HepG2 (cell line): ENCODE data around the gene CCDC117. TPM values are rescaled to one million over a fixed set of nuclear protein-coding genes. Genes with fewer than 3 reads are reported as not detected.
A peak's percentile ranks its signal among the peaks of the same experiment; 100 is the strongest.

ENCODE experiments used
- AHDC1 ChIP-seq: sonication (generic); formaldehyde crosslinking; IDR thresholded peaks from 2 replicates; pipeline ENCODE4 v1.5.1; 2020; ENCODE audit warnings: mild to moderate bottlenecking, missing genetic modification reagents, borderline replicate concordance
- ATF7 ChIP-seq, 2 experiments: fragments of 450-650 bp in 1 of 2; sonication (generic) in 1 of 2; formaldehyde crosslinking in 1 of 2; IDR thresholded peaks; 2 replicates each; pipeline versions ENCODE4 v1.4.0 to v1.6.1; 2016 to 2020; ENCODE audit warnings: antibody characterized with exemption in 1 of 2, mild to moderate bottlenecking in 1 of 2, missing genetic modification reagents in 1 of 2
- CHCHD3 ChIP-seq: sonication (generic); formaldehyde crosslinking; IDR thresholded peaks from 2 replicates; pipeline ENCODE4 v1.8.0; 2022; ENCODE audit warnings: mild to moderate bottlenecking, missing genetic modification reagents, moderate library complexity
- KLF15 ChIP-seq: sonication (generic); formaldehyde crosslinking; IDR thresholded peaks from 2 replicates; pipeline ENCODE4 v1.8.1; 2023; ENCODE audit warnings: borderline replicate concordance, mild to moderate bottlenecking, inconsistent platforms, missing genetic modification reagents, mixed read lengths
- MIER3 ChIP-seq: IDR thresholded peaks from 2 replicates; pipeline ENCODE4 v1.6.1; 2016; ENCODE audit warnings: missing compliant biosample characterization, borderline replicate concordance
- NCOA1 ChIP-seq: sonication (generic); formaldehyde crosslinking; IDR thresholded peaks from 2 replicates; pipeline ENCODE4 v1.9.0; 2021; ENCODE audit warnings: missing genetic modification reagents
- NPAS2 ChIP-seq: sonication (generic); formaldehyde crosslinking; IDR thresholded peaks from 2 replicates; pipeline ENCODE4 v1.8.0; 2022; ENCODE audit warnings: mild to moderate bottlenecking, missing genetic modification reagents, borderline replicate concordance
- RCOR2 ChIP-seq: IDR thresholded peaks from 2 replicates; pipeline ENCODE4 v1.6.1; 2016; ENCODE audit warnings: missing biosample characterization, missing genetic modification reagents
- STAT6 ChIP-seq: sonication (generic); formaldehyde crosslinking; IDR thresholded peaks from 2 replicates; pipeline ENCODE4 v1.4.0; 2020; ENCODE audit warnings: missing genetic modification reagents, mild to moderate bottlenecking, borderline replicate concordance
- ZBTB38 ChIP-seq: sonication (generic); formaldehyde crosslinking; IDR thresholded peaks from 2 replicates; pipeline ENCODE4 v1.5.1; 2020; ENCODE audit warnings: mild to moderate bottlenecking, missing genetic modification reagents
- ZBTB8A ChIP-seq: sonication (generic); formaldehyde crosslinking; IDR thresholded peaks from 2 replicates; pipeline ENCODE4 v1.4.0; 2020; ENCODE audit warnings: mild to moderate bottlenecking, low read depth, missing genetic modification reagents, borderline replicate concordance
- ZNF33A ChIP-seq: sonication (generic); formaldehyde crosslinking; IDR thresholded peaks from 2 replicates; pipeline ENCODE4 v1.5.1; 2020; ENCODE audit warnings: missing genetic modification reagents, mild to moderate bottlenecking, moderate library complexity, borderline replicate concordance
- polyA plus RNA-seq, 8 experiments: library from polyadenylated mRNA; depleted of rRNA in 3 of 8; stranded (reverse) in 7 of 8; unstranded in 1 of 8; fragments of >200 nt; fragmentation: Illumina TruSeq in 4 of 8; extraction: Trizol in 4 of 8; gene quantifications; 2 replicates each; pipeline versions ENCODE4 v1.2.1 to v1.2.3, GENCODE V29; 2011 to 2016; ENCODE audit warnings: low read depth in 4 of 8, missing spikeins in 1 of 8, mixed read lengths in 1 of 8; ENCODE audit not compliant: insufficient read depth in 1 of 8
- total RNA-seq, 5 experiments: library from RNA; depleted of rRNA; stranded (reverse); fragments of >200 nt; fragmentation: Illumina TruSeq; extraction: Trizol; gene quantifications; 2 replicates each; pipeline ENCODE4 v1.2.3, GENCODE V29; 2016; ENCODE audit warnings: low read depth in 1 of 5
- TF ChIP-seq, protein P1 (sequence below): sonication (generic); formaldehyde crosslinking; IDR thresholded peaks from 2 replicates; pipeline ENCODE4 v1.8.0; 2022; ENCODE audit warnings: missing genetic modification reagents, mild to moderate bottlenecking, borderline replicate concordance
- TF ChIP-seq, protein P2 (sequence below): sonication (generic); formaldehyde crosslinking; IDR thresholded peaks from 2 replicates; pipeline ENCODE4 v1.4.0; 2020; ENCODE audit warnings: mild to moderate bottlenecking, missing genetic modification reagents

Gene CCDC117
- total and polyA plus RNA-seq, 2 of the 13 experiments (the other 11 are each of a cell fraction or from before 2014, with no cell fraction given), result 12.6 to 34.2 TPM

DNA sequence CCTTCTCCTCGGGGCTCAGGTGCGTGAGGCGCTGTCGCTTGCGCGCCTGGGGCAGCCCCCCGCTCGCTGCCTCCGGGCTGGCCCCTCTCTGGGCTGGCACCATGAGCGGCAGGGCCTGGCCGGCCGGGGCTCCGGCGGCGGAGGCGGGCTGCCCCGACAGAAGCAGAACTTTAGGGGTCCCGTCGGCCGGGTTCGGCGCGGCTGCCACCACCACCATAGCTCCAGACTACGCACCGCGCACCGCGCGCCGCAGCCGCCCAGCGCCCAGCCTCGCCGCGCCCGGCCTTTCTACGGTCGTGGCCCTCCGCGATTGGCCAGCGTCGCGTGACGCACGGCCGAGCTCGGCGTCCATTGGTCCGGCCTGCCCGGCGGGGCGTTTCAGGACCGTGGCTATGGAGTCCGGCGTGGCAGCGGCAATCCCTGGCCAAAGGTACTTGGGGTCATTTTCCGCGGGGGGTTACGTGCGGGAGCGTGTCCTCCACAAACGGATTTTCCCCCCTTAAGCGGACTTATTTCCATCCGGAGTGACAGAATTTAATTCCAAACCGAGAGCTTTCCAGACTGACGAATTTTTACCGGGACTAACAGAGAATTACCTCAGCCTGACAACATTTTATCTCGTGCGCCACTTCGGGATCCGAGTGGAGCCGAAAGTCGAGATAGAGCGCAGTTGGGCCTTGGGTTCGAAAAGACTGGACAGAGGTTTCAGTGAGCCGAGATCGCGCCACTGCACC is 28.0 kb downstream of the CCDC117 start, which contains the start of gene XBP1 (continued):
- peak; percentile 49 for TF ChIP-seq AHDC1
- no peak for TF ChIP-seq NPAS2 (CRISPR knock-in tag)
- TF ChIP-seq ZBTB38 (CRISPR knock-in tag), result peak; percentile 69
- peak; percentile 82; the same call in 1 of the 2 replicates for TF ChIP-seq ZBTB8A (CRISPR knock-in tag)
- 0 out of 2 replicates have a peak, but pooled peaks have one; percentile 60 for TF ChIP-seq STAT6 (CRISPR knock-in tag)
- no peak for TF ChIP-seq MIER3
- TF ChIP-seq KLF15 (CRISPR knock-in tag), result no peak
- TF ChIP-seq, protein P1, sequence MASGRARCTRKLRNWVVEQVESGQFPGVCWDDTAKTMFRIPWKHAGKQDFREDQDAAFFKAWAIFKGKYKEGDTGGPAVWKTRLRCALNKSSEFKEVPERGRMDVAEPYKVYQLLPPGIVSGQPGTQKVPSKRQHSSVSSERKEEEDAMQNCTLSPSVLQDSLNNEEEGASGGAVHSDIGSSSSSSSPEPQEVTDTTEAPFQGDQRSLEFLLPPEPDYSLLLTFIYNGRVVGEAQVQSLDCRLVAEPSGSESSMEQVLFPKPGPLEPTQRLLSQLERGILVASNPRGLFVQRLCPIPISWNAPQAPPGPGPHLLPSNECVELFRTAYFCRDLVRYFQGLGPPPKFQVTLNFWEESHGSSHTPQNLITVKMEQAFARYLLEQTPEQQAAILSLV, result peak; percentile 92; the same call in 1 of the 2 replicates
- no peak for TF ChIP-seq RCOR2 (CRISPR knock-in tag)
- TF ChIP-seq, protein P2, sequence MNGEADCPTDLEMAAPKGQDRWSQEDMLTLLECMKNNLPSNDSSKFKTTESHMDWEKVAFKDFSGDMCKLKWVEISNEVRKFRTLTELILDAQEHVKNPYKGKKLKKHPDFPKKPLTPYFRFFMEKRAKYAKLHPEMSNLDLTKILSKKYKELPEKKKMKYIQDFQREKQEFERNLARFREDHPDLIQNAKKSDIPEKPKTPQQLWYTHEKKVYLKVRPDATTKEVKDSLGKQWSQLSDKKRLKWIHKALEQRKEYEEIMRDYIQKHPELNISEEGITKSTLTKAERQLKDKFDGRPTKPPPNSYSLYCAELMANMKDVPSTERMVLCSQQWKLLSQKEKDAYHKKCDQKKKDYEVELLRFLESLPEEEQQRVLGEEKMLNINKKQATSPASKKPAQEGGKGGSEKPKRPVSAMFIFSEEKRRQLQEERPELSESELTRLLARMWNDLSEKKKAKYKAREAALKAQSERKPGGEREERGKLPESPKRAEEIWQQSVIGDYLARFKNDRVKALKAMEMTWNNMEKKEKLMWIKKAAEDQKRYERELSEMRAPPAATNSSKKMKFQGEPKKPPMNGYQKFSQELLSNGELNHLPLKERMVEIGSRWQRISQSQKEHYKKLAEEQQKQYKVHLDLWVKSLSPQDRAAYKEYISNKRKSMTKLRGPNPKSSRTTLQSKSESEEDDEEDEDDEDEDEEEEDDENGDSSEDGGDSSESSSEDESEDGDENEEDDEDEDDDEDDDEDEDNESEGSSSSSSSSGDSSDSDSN, result peak; percentile 91
- no peak for TF ChIP-seq ATF7 (IDR thresholded peaks at IDR 0.05)
- TF ChIP-seq ATF7 (CRISPR knock-in tag; IDR thresholded peaks at IDR 0.05), result peak; percentile 64
- no peak for TF ChIP-seq ZNF33A (CRISPR knock-in tag)
- no peak for TF ChIP-seq NCOA1 (CRISPR knock-in tag)
- TF ChIP-seq CHCHD3 (CRISPR knock-in tag), result 0 out of 2 replicates have a peak, but pooled peaks have one; percentile 16
